PFSK-1 (cell line): ENCODE results near the gene UGT1A6.

Experiments
- FOXP2 ChIP-seq: optimal IDR thresholded peaks from 2 replicates; pipeline ENCODE3; 2011; ENCODE audit warnings: borderline replicate concordance, control low read depth, inconsistent platforms; ENCODE audit not compliant: insufficient read depth; ENCODE audit errors: extremely low read length, extremely low read depth
- POLR2AphosphoS5 ChIP-seq: IDR thresholded peaks from 2 replicates; pipeline ENCODE4 v1.6.1; 2012; ENCODE audit warnings: low read depth, mild to moderate bottlenecking, control low read depth, low read length, moderate library complexity
- REST ChIP-seq, 2 experiments: IDR thresholded peaks; 2 replicates each; pipeline versions ENCODE4 v1.6.1 to v1.8.0; 2011 to 2012; ENCODE audit warnings: low read depth in 2 of 2, low read length in 2 of 2, control low read depth in 1 of 2, inconsistent platforms in 1 of 2, mild to moderate bottlenecking in 1 of 2, moderate library complexity in 1 of 2; ENCODE audit not compliant: insufficient read depth in 1 of 2
- SIN3A ChIP-seq: IDR thresholded peaks from 2 replicates; pipeline ENCODE4 v1.6.1; 2012; ENCODE audit warnings: mild to moderate bottlenecking, low read length, moderate library complexity, borderline replicate concordance; ENCODE audit not compliant: insufficient read depth
- TAF1 ChIP-seq: IDR thresholded peaks from 2 replicates; pipeline ENCODE4 v1.6.1; 2012; ENCODE audit warnings: low read length, control low read depth, borderline replicate concordance; ENCODE audit not compliant: insufficient read depth

The UGT1A6 gene

DNA sequence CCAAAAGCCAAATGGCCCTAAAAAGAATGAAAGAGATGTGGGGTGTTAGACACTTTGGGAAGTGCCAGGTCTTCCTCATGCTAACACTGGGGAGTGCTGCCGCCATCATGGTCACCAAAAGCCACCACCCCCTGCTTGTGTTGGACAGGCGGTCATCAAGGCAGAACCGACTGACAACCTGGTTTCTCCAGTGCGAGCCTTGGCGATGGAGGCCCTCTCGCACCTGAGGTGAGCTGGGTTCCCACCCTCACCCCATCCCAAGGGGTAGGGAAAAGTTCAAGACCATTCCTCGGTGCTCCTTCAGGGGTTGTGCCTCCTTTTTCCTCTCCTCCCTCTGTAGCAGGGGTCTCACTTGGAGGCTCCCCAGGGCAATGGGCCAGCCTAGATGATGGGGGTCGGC, 119.0 kb downstream of the UGT1A6 start:
- no peak for TF ChIP-seq POLR2AphosphoS5
- no peak for TF ChIP-seq REST (IDR thresholded peaks at IDR 0.05; ENCODE audit: insufficient read depth in 1 of 2, low read depth in 2 of 2, low read length in 2 of 2)
- TF ChIP-seq TAF1: no peak
- no peak for TF ChIP-seq FOXP2
- TF ChIP-seq SIN3A: no peak

- no peak for TF ChIP-seq REST (IDR thresholded peaks at IDR 0.05; ENCODE audit: insufficient read depth in 1 of 2, low read depth in 2 of 2, low read length in 2 of 2)
- TF ChIP-seq SIN3A: no peak
- no peak for TF ChIP-seq TAF1
- no peak for TF ChIP-seq FOXP2
- no peak for TF ChIP-seq POLR2AphosphoS5
These were observed 120.8 kb downstream of the UGT1A6 start for GRCh38 chr2:233813236-233814055.

DNA sequence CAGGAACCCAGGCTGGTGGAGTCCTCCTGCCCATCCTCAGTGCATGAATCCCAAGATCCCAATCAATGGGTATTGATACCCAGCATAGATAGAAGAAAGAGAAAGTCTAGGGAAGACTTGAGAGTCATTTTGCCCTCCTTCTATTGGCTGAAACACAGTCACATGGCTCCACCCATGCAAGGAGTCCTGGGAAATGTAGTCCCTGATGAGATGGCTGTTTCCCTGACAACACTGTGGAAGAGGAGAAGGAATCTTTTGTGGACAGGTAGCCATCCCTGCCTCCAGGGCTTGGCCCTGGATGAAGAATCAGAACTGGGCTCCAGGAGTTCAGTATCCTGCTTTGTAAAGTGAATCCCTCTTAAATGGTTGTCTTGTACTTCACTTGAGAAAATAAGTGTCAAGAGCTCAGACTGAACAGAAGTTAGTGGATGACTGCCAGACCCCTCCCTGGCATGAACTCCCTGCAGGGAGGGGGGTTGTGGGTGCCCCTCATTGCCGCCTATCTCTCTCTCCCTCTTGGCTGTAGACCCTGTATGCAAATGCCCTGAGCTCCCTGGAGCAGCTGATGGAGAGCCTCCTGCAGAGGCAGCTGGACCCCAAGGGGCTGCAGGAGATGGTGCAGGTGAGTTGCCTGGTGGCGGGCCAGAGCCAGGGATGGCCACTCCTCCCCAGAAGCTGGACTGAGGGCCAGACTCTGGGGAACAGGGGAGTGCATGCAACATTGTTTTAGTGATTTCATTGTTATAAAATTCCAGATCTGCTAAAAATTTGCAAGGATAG, 121.6 kb downstream of the UGT1A6 start:
- TF ChIP-seq REST (IDR thresholded peaks at IDR 0.05; ENCODE audit: insufficient read depth in 1 of 2, low read depth in 2 of 2, low read length in 2 of 2): no peak
- TF ChIP-seq FOXP2: no peak
- no peak for TF ChIP-seq POLR2AphosphoS5
- TF ChIP-seq SIN3A: no peak
- no peak for TF ChIP-seq TAF1

DNA sequence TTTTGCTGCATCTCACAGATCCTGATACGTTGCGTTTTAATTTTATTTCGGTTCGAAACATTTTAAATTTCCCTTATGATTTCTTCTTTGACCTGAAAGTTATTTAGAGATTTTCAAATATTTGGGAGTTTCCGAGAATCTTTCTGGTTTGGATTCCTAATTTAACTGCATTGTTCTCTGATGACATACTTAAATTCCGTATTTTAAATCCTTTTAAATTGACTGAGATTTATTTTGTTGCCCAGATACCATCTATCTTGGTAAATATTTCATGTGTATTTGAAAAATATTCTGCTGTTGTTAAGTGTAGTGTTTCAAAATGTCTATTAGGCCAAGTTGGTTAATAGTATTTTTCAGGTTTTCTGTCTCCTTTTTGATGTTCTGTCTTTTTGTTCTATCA, 123.2 kb downstream of the UGT1A6 start:
- TF ChIP-seq SIN3A (no peak), REST (IDR thresholded peaks at IDR 0.05; ENCODE audit: insufficient read depth in 1 of 2, low read depth in 2 of 2, low read length in 2 of 2) (no peak), POLR2AphosphoS5 (no peak), TAF1 (no peak), FOXP2 (no peak)
